Bronchial epithelial cell (primary cell): ENCODE results near the gene CEP112. TPM values are rescaled to one million over a fixed set of nuclear protein-coding genes. Genes with fewer than 3 reads are reported as not detected.
A peak's percentile ranks its signal among the peaks of the same experiment; 100 is the strongest.

Experiments used
- DNase-seq: peaks from one replicate; pipeline ENCODE4 v3.0.0-alpha.2; 2010; ENCODE audit warnings: low read depth
- FAIRE-seq: peaks from 2 replicates; lab custom pipeline; 2011; peaks lifted over from hg19 to GRCh38; lab: Jason Lieb, UNC
- H3K27me3 ChIP-seq: 2 replicates; pipeline ENCODE4 v1.5.1; 2011; ENCODE audit warnings: low read length; ENCODE audit not compliant: control insufficient read depth, insufficient read depth
- H3K36me3 ChIP-seq: 2 replicates; pipeline ENCODE4 v1.5.1; 2011; ENCODE audit warnings: low read length; ENCODE audit not compliant: control insufficient read depth, insufficient read depth
- H3K4me3 ChIP-seq: 2 replicates; pipeline ENCODE4 v1.5.1; 2011; ENCODE audit warnings: mild to moderate bottlenecking, low read depth, low read length, control low read depth
- CTCF ChIP-seq: IDR thresholded peaks from 2 replicates; pipeline ENCODE4 v1.5.1; 2011; ENCODE audit warnings: mild to moderate bottlenecking, moderate library complexity, low read length, control low read depth, inconsistent platforms; ENCODE audit not compliant: insufficient read depth, severe bottlenecking
- total RNA-seq: library from RNA; depleted of rRNA; stranded (reverse); fragments of >200 nt; gene quantifications from 2 replicates; pipeline ENCODE4 v1.2.1, GENCODE V29; 2014

The CEP112 gene
- total RNA-seq, 1 donor from 2014 or later, result 2.4 TPM

- Histone ChIP-seq H3K27me3 (no peaks in the 10 kb centered on the region), H3K4me3 (no peak overlapping the region), H3K36me3 (no peaks in the 10 kb centered on the region)
- FAIRE-seq (no peak), DNase-seq (no peak)
- no peak for TF ChIP-seq CTCF
These were observed 23.1 kb upstream of the CEP112 start for GRCh38 chr17:66214884-66215528.

- no peak for TF ChIP-seq CTCF
- no peak for DNase-seq
- Histone ChIP-seq H3K27me3 (no peaks in the 10 kb centered on the region), H3K36me3 (no peaks in the 10 kb centered on the region), H3K4me3 (no peak overlapping the region)
- peak; percentile 40 for FAIRE-seq
These were observed 19.3 kb upstream of the CEP112 start for GRCh38 chr17:66211047-66211810.

GRCh38 chr17:66210208-66210574 is 18.3 kb upstream of the CEP112 start:
- Histone ChIP-seq H3K36me3 (no peaks in the 10 kb centered on the region), H3K27me3 (no peaks in the 10 kb centered on the region), H3K4me3 (no peak overlapping the region)
- FAIRE-seq (no peak), DNase-seq (no peak)
- TF ChIP-seq CTCF, result no peak

GRCh38 chr17:66207936-66208335 is 16.0 kb upstream of the CEP112 start:
- Histone ChIP-seq H3K4me3 (no peak overlapping the region), H3K36me3 (no peaks in the 10 kb centered on the region), H3K27me3 (no peaks in the 10 kb centered on the region)
- DNase-seq (no peak), FAIRE-seq (no peak)
- no peak for TF ChIP-seq CTCF

GRCh38 chr17:66203274-66204015 is 11.5 kb upstream of the CEP112 start:
- DNase-seq (no peak), FAIRE-seq (no peak)
- no peak overlapping the region for H3K4me3 ChIP-seq
- TF ChIP-seq CTCF, result no peak
- no peaks in the 10 kb centered on the region for H3K36me3 ChIP-seq
- H3K27me3 ChIP-seq, result no peaks in the 10 kb centered on the region
